ENCODE measurements around the gene DOC2A. TPM values are rescaled to one million over a fixed set of nuclear protein-coding genes. Genes with fewer than 3 reads are reported as not detected.

Gene DOC2A
- total RNA-seq, 2 donors from 2014 or later: 3.0 to 6.4 TPM

GRCh38 chr16:29973384-29974246 lies 37.2 kb downstream of the DOC2A start, which contains the start of gene TAOK2:
TAOK2 (plus strand) TSS chr16:29973868; CDS start chr16:29977773, 3,905 bp downstream.
- peak in 2 of 4 experiments; percentile 31 to 34 for TF ChIP-seq CTCF (IDR thresholded peaks at IDR 0.05)
- TF ChIP-seq POLR2AphosphoS5 (IDR thresholded peaks at IDR 0.05): peak; percentile 95
- peak; percentile 71 for TF ChIP-seq POLR2A (IDR thresholded peaks at IDR 0.05)
- WGBS: 3% methylated on average over 73 of the region's 75 CpGs
- Histone ChIP-seq H3K27me3 (replicated peaks; ENCODE audit: insufficient read depth) (no peaks in the 10 kb centered on the region), H3K4me1 (replicated peaks) (peaks cover 13% of the 10 kb centered on the region), H3K27ac (peak within 1 kb of the TSS; percentile 84 to 89), H3K36me3 (peaks cover 3% of the 10 kb centered on the region in 2 donors), H3K9me3 (no peaks in the 10 kb centered on the region), H3K4me3 (peak within 1 kb of the TSS; percentile 82 to 93)
- intact Hi-C loops (cut with DNase I): no loop called here
- peak; percentile 98 for DNase-seq (ENCODE audit: low spot score)

GRCh38 chr16:29972992-29973383 lies 37.8 kb downstream of the DOC2A start:
- DNase-seq (ENCODE audit: low spot score): no peak
- WGBS: 75% methylated on average over 6 of the region's 6 CpGs
- H3K4me1 ChIP-seq (replicated peaks): peaks cover 13% of the 10 kb centered on the region
- H3K27me3 ChIP-seq (replicated peaks; ENCODE audit: insufficient read depth): no peaks in the 10 kb centered on the region
- no peak for TF ChIP-seq POLR2AphosphoS5 (IDR thresholded peaks at IDR 0.05)
- no peak for TF ChIP-seq POLR2A (IDR thresholded peaks at IDR 0.05)
- no peak for TF ChIP-seq CTCF (IDR thresholded peaks at IDR 0.05)
- intact Hi-C loops (cut with DNase I): no loop called here
- no peak overlapping the region for H3K4me3 ChIP-seq
- peak overlapping the region; percentile 84 to 89 for H3K27ac ChIP-seq
- peaks cover 0 to 2% of the 10 kb centered on the region in 2 donors for H3K36me3 ChIP-seq
- no peaks in the 10 kb centered on the region for H3K9me3 ChIP-seq

GRCh38 chr16:29972500-29972899 lies 38.3 kb downstream of the DOC2A start:
- no peaks in the 10 kb centered on the region for H3K27me3 ChIP-seq (replicated peaks; ENCODE audit: insufficient read depth)
- no peak overlapping the region for H3K27ac ChIP-seq
- H3K9me3 ChIP-seq: no peaks in the 10 kb centered on the region
- no peak for DNase-seq (ENCODE audit: low spot score)
- 94% methylated on average over 1 of the region's 1 CpG for WGBS
- intact Hi-C loops (cut with DNase I): no loop called here
- H3K4me3 ChIP-seq: no peak overlapping the region
- no peaks in the 10 kb centered on the region for H3K36me3 ChIP-seq
- TF ChIP-seq CTCF (IDR thresholded peaks at IDR 0.05): no peak
- TF ChIP-seq POLR2AphosphoS5 (IDR thresholded peaks at IDR 0.05): no peak
- TF ChIP-seq POLR2A (IDR thresholded peaks at IDR 0.05): no peak
- H3K4me1 ChIP-seq (replicated peaks): peaks cover 13% of the 10 kb centered on the region

GRCh38 chr16:29971304-29971703 lies 39.5 kb downstream of the DOC2A start:
- Histone ChIP-seq H3K4me3 (no peak overlapping the region), H3K27ac (no peak overlapping the region), H3K36me3 (no peaks in the 10 kb centered on the region), H3K4me1 (replicated peaks) (peaks cover 10% of the 10 kb centered on the region), H3K9me3 (no peaks in the 10 kb centered on the region), H3K27me3 (replicated peaks; ENCODE audit: insufficient read depth) (no peaks in the 10 kb centered on the region)
- DNase-seq (ENCODE audit: low spot score): no peak
- TF ChIP-seq CTCF (IDR thresholded peaks at IDR 0.05) (no peak), POLR2AphosphoS5 (IDR thresholded peaks at IDR 0.05) (no peak), POLR2A (IDR thresholded peaks at IDR 0.05) (no peak)
- intact Hi-C loops (cut with DNase I): no loop called here
- WGBS: 86% methylated on average over 8 of the region's 8 CpGs
